ENCODE data around the gene R3HCC1L.
"Not testable (repeated sequence)": the region's sequence is repeated elsewhere in the genome, so short reads cannot be mapped to it uniquely, and the experiment has no call there.

R3HCC1L gene

GRCh38 chr10:98227713-98228112 is 93.3 kb downstream of the R3HCC1L start:
- not testable (repeated sequence) for DNase-seq (ENCODE audit: low read depth in 1 of 2, low spot score in 1 of 2)

- DNase-seq (ENCODE audit: low read depth in 1 of 2, low spot score in 1 of 2): not testable (repeated sequence)
Measured at GRCh38 chr10:98228266-98228665, 93.8 kb downstream of the R3HCC1L start.

DNA sequence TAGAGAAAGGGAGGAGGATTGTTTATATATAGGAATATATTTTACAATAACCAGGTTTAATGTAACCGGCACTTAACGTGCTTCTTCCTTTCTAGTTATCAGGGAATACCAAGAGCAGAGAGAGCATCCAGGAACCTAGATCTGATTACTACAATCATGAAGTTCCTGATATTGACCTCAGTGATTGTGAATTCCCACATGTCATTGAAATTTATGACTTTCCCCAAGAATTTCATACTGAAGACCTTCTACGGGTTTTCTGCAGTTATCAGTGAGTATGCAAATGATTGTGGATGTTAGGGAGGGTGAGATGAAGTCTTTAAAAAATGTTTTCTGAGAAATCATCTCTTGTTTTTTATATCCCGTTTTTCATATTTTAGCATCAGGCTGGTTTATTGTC is 97.0 kb downstream of the R3HCC1L start:
- DNase-seq (ENCODE audit: low read depth in 1 of 2, low spot score in 1 of 2): no peak

DNA sequence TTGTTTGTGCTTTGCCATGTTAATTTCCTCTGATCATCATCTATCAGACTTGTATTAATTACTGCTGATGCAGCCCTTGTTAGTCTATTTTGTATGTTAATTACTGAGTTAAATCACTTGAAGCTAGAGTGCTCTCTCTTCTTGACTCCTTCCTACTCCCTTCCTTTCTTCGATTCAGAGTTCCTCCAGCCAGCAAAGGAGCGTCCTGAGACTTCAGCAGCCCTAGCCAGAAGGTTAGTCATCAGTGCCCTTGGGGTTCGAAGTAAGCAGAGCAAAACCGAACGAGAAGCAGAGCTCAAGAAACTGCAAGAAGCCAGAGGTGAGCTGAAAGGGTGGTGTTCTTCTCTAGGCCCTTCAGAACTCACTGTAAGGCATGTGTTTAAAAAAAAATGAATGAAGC is 101.4 kb downstream of the R3HCC1L start:
- DNase-seq (ENCODE audit: low read depth in 1 of 2, low spot score in 1 of 2): no peak

GRCh38 chr10:98236862-98237261 is 102.4 kb downstream of the R3HCC1L start:
- DNase-seq (ENCODE audit: low read depth in 1 of 2, low spot score in 1 of 2): no peak

DNA sequence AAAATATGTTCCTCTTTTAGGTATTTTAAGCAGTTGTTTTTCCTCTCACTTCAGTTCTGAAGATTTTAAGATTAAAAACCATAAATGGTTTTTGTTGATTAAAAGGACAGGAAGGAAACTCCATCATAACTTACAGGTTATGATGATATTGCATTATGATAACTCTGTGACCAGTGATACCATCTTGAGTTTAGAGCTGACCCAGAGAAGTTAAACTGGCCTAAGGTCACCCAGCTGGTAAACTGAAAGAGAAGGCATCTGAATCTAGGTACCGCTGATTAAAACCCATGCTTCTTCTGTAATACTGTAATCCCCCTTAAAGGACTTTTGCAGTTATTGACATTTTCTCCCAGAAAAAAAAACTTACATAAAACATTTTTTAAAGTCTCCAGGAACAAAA is 103.9 kb downstream of the R3HCC1L start:
- DNase-seq (ENCODE audit: low read depth in 1 of 2, low spot score in 1 of 2): no peak

DNA sequence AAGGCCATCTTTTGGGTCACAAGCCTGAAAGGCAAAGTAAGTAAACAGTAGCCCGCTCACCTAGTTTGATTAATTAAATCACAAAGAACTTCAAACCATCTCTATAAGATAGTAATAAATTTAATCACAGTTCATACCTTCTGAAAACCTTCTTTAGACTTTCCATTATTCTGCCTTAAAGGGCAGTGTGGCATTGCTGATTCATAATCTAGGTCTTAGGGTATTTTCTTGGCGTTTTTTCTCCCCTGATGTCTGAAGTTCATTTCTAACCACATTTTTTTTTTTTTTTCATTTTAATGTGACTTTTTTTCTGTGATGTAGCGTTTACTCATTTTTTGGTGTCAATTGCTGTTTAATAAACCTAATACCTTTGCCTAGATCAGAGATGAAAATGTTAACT is 106.1 kb downstream of the R3HCC1L start:
- DNase-seq (ENCODE audit: low read depth in 1 of 2, low spot score in 1 of 2): no peak

DNA sequence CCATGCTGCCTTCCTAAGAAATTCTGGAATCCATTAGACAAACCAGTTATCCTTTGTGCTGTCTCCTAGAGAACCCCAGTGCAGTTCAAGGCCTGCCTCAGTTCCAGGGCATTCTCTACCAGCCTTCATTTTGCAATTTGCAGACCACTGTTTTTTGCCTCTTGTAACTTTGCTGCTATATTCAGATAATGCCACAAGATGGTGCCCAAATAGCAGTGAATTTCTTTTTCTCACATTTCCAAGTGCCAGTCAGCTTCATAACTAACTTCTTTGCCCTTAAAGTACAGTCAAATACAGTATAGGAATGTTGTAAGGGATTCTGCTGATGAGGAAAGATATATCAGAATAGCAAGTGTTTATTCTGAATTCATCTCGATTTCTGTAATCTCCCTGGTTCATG is 108.4 kb downstream of the R3HCC1L start:
- DNase-seq (ENCODE audit: low read depth in 1 of 2, low spot score in 1 of 2): no peak

DNA sequence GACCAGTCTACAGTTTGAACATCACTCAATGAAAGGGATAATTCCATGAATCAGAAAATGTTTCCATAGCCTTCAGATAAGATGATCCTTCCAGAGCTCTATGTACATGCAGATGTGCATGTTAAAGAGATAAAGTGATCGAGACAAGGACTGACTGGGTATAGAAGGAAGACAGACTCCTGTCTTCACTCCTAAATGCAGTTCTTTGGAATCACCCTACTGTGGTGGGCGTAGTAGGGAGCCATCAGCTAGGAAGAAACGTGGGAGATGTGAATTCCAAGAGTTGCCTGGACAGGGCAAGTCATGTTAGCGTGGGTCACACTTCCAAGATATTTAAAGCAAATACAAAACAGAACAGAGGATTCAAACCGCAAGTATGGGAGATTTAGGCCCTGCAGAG is 109.7 kb downstream of the R3HCC1L start:
- DNase-seq (ENCODE audit: low read depth in 1 of 2, low spot score in 1 of 2): no peak

GRCh38 chr10:98244586-98244985 is 110.1 kb downstream of the R3HCC1L start:
- no peak for DNase-seq (ENCODE audit: low read depth in 1 of 2, low spot score in 1 of 2)

GRCh38 chr10:98246911-98247805 is 112.7 kb downstream of the R3HCC1L start:
- DNase-seq (ENCODE audit: low read depth in 1 of 2, low spot score in 1 of 2): no peak

- DNase-seq (ENCODE audit: low read depth in 1 of 2, low spot score in 1 of 2): no peak
Measured at GRCh38 chr10:98248018-98248417, 113.6 kb downstream of the R3HCC1L start.

DNA sequence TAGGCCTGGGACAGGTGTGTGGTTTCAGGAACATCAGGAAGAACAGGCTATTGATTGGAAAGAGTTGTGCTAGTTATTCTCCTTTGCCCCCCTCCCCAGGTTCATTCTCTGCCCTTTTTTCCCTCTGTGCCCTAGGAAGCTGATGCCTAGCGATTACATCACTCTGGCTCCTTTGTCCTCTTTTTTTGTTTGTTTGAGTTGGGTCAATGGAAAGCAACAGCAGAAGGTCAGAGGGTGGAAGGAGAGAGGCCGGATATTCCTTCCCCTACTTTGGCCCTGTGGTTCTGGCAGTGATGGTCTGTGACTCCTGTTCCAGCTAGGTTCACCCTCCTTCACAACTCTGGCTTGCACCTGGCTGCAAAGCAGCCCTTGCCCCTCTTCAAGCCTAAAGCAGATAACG is 114.7 kb downstream of the R3HCC1L start:
- no peak for DNase-seq (ENCODE audit: low read depth in 1 of 2, low spot score in 1 of 2)

DNA sequence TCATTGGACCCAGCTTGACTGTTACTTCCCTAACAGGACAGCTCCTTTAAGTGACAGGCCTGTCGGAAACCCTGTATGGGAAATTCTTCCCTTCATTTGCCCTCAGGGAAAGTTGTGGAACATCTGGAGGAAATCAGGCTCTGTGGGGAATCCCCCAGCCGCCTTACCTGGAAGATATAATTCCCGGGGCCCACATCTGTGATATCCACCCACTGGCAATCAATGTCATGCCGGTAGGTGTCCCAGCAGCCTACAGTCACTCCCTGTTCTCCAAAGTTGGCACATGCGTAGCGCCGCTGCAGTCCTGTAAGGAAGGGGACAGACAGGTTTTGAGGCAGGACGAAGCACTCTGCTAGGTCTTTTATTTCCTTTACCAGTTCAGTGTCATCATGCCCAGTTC is 116.9 kb downstream of the R3HCC1L start:
- DNase-seq (ENCODE audit: low read depth in 1 of 2, low spot score in 1 of 2): no peak

DNA sequence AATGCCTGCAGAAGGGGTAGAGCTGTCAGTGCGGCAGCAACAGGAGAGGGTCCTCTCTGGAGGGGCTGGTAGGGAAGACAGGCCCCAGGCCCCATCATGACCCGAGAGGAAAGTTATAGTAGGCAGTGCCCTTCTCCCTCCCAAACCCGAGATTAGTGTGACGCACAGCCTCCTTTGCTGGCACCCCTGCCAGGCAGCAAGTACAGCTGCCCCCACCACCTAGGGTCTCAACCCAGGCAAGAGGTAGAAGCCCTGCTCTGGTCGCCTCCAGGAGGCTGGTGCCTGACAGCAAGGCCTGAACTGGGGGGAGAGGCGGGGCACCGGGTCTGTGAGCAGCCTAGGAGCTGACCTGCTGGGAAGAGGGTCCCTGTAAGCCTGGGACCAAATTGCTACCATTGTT is 118.0 kb downstream of the R3HCC1L start:
- no peak for DNase-seq (ENCODE audit: low read depth in 1 of 2, low spot score in 1 of 2)

DNA sequence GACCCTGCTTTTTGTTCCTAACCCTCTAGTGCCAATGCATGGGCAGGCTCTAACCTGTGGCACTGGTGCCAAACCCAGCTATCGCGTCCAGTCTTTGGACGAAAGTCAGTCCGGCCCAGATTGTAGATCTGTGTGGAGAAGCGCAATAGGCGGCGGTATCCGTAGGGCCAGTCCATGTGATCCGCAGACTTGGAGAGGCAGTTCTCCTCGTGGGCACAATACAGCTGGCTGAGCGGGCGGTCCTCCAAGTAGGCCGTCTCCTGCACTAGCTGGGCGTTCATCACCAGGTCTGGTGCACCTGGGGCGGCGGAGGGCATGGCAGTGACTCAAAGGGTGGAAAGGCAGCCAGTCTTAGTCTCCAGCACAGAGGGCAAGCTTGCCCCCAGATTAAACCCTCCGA is 119.0 kb downstream of the R3HCC1L start:
- no peak for DNase-seq (ENCODE audit: low read depth in 1 of 2, low spot score in 1 of 2)

- DNase-seq (ENCODE audit: low read depth in 1 of 2, low spot score in 1 of 2): no peak
Measured at GRCh38 chr10:98254234-98254974, 119.9 kb downstream of the R3HCC1L start.

DNA sequence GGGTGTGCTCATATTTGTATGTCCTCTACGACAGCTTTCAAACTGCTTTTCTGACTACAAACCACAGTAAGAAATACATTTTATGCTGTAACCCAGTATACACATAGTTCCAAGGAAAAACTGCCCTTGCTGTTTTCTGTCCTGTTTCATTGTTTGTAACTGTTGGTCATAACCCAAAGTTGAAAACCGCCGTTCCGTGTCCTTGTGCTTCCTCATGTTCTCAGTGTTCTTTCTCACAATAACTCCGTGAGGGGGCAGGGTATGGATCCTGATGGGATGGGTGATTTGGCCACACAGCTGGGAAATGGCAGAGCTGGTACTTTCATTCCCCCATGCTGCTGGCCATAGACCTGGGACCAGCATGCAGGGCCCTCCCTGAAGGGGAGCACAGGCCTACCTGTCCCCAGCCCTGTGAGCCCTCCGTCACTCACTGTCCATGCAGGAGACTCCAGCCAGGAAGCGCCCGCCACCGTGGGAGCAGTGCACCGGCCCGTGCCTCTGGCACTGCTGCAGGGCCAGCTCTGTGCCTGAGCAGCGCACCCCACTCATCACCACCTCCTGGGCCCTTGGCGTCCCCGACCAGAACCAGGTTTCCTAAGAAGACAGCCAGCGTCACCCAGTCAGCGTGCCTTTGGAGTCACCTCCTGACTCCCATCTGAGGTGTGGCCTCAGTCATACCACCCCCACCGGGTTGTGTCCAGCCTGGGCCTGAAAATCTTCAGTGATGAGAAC is 120.9 kb downstream of the R3HCC1L start:
- DNase-seq (ENCODE audit: low read depth in 1 of 2, low spot score in 1 of 2): no peak

- no peak for DNase-seq (ENCODE audit: low read depth in 1 of 2, low spot score in 1 of 2)
Measured at GRCh38 chr10:98256692-98257091, 122.2 kb downstream of the R3HCC1L start.

DNA sequence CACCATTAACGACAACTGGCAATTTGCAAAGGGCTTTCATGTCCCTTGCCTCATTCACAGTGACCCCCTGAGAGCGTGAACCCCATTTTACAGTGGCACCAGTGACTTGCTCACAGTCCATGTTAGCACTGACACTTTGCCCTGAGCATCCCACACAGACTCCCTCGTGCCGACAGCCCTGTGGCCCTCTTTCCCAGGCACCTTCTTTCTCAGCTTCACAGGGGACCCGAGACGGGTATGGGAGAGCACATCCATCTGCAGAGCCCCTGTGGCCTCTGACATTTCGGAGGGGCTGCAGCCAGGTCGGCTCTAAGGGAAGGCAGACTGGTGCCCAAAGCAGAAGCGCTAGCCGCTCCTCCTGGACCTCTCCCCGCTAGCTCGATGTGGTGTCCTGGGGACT is 122.7 kb downstream of the R3HCC1L start:
- DNase-seq (ENCODE audit: low read depth in 1 of 2, low spot score in 1 of 2): no peak

DNA sequence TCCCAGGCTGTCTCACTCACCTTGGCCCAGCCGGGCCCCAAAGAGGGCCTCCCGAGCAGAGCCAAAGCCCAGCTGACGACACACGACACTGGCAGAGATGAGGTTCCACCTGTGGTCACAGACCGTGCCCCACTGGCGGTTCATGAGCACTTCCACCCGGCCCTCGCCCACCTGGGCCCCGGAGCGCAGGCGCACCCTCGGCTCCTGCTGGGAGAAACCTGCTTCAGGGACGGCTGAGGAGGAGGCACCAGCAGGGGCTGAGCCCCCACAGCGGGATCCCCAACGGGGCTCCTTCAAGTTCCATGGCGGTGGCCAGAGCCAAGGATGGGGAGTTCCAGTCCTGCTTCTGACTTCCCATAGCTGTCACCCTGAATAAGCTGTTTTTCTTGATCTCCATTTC is 123.5 kb downstream of the R3HCC1L start:
- DNase-seq (ENCODE audit: low read depth in 1 of 2, low spot score in 1 of 2): no peak
